Measurements from ENCODE around the gene ELP5.
A peak's percentile ranks its signal among the peaks of the same experiment; 100 is the strongest.

The ELP5 gene

GRCh38 chr17:7262935-7263800, 11.2 kb downstream of the ELP5 start:
- H3K27ac Mint-ChIP-seq: peak overlapping the region; percentile 30
- H3K4me1 Mint-ChIP-seq (ENCODE audit: low read depth): peaks cover 36% of the 10 kb centered on the region

GRCh38 chr17:7263801-7264078, 11.7 kb downstream of the ELP5 start:
- peaks cover 28% of the 10 kb centered on the region for H3K27me3 Mint-ChIP-seq
- DNase-seq: no peak
- H3K27ac Mint-ChIP-seq: no peak overlapping the region
- no peaks in the 10 kb centered on the region for H3K9me3 Mint-ChIP-seq
- no peak overlapping the region for H3K4me3 Mint-ChIP-seq
- H3K36me3 Mint-ChIP-seq (ENCODE audit: low read depth): peaks cover 14% of the 10 kb centered on the region
- peaks cover 36% of the 10 kb centered on the region for H3K4me1 Mint-ChIP-seq (ENCODE audit: low read depth)

More at GRCh38 chr17:7262935-7263800, 11.2 kb downstream of the ELP5 start:
- peak overlapping the region; percentile 59 for H3K4me3 Mint-ChIP-seq
- peaks cover 19% of the 10 kb centered on the region for H3K36me3 Mint-ChIP-seq (ENCODE audit: low read depth)
- no peaks in the 10 kb centered on the region for H3K9me3 Mint-ChIP-seq
- peaks cover 28% of the 10 kb centered on the region for H3K27me3 Mint-ChIP-seq
- peak; percentile 52 for DNase-seq

GRCh38 chr17:7266784-7267183, 14.8 kb downstream of the ELP5 start:
- DNase-seq: no peak
- Mint-ChIP-seq H3K9me3 (no peaks in the 10 kb centered on the region), H3K36me3 (ENCODE audit: low read depth) (no peaks in the 10 kb centered on the region), H3K4me1 (ENCODE audit: low read depth) (peaks cover 20% of the 10 kb centered on the region), H3K4me3 (no peak overlapping the region), H3K27ac (no peak overlapping the region), H3K27me3 (peaks cover 26% of the 10 kb centered on the region)

DNA sequence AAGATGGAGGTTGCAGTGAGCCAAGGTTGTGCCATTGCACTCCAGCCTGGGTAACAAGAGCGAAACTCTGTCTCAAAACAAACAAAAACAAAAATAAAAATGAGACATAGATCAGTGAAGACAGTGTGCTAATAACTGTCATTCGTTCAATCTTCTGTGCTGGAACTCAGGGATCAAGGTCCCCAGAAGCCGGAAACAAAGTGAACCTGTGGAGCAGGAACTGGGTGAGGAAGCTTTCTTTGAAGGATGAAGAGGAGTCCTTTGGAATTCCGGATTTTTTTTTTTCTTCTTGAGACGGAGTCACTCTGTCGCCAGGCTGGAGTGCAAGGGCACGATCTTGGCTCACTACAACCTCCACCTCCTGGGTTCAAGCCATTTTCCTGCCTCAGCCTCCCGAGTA, 27.4 kb downstream of the ELP5 start:
- Mint-ChIP-seq H3K36me3 (ENCODE audit: low read depth) (no peaks in the 10 kb centered on the region), H3K27ac (no peak overlapping the region), H3K4me1 (ENCODE audit: low read depth) (peaks cover 20% of the 10 kb centered on the region), H3K4me3 (no peak overlapping the region), H3K27me3 (peaks cover 24% of the 10 kb centered on the region), H3K9me3 (no peaks in the 10 kb centered on the region)
- no peak for DNase-seq

DNA sequence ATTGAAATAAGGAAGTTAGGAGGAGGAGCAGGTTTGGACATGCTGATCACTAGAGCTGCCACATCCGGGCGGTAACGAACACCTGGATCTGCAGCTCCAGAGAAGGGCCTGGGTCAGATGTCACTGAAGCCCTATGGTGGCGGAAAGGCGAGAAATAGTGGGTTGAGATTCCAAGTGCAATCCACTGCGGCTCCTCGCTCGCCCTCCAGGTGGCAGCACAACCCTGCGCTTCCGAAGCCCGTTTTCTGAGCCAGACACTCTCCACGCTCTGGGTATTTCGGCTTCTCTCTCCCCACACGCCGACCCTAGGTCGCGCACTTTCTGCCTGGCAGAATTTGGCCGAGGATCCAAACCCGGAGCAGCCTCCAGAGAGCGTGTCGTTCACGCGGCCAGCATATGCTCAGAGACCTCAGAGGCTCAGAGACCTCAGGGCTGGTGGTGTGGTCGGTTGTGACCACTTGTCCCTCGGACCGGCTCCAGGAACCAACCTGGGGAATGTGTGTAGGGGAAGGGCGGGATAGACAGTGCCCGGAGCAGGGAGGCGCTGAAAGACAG, 28.6 kb downstream of the ELP5 start:
- Mint-ChIP-seq H3K27ac (peak overlapping the region; percentile 79), H3K27me3 (peaks cover 24% of the 10 kb centered on the region), H3K9me3 (no peaks in the 10 kb centered on the region), H3K4me3 (peak overlapping the region; percentile 74), H3K36me3 (ENCODE audit: low read depth) (no peaks in the 10 kb centered on the region), H3K4me1 (ENCODE audit: low read depth) (peaks cover 20% of the 10 kb centered on the region)
- DNase-seq: peak; percentile 92

- Mint-ChIP-seq H3K27me3 (peaks cover 26% of the 10 kb centered on the region), H3K9me3 (no peaks in the 10 kb centered on the region), H3K4me3 (peak within 1 kb of the TSS; percentile 74), H3K27ac (peak within 1 kb of the TSS; percentile 79), H3K36me3 (ENCODE audit: low read depth) (no peaks in the 10 kb centered on the region), H3K4me1 (ENCODE audit: low read depth) (peaks cover 20% of the 10 kb centered on the region)
- peak; percentile 92 for DNase-seq
These were observed 29.3 kb downstream of the ELP5 start, which contains the start of gene SLC2A4 for GRCh38 chr17:7281074-7281952. Gene SLC2A4 (plus strand): TSS chr17:7281718. CDS start chr17:7281935, 217 bp downstream.

DNA sequence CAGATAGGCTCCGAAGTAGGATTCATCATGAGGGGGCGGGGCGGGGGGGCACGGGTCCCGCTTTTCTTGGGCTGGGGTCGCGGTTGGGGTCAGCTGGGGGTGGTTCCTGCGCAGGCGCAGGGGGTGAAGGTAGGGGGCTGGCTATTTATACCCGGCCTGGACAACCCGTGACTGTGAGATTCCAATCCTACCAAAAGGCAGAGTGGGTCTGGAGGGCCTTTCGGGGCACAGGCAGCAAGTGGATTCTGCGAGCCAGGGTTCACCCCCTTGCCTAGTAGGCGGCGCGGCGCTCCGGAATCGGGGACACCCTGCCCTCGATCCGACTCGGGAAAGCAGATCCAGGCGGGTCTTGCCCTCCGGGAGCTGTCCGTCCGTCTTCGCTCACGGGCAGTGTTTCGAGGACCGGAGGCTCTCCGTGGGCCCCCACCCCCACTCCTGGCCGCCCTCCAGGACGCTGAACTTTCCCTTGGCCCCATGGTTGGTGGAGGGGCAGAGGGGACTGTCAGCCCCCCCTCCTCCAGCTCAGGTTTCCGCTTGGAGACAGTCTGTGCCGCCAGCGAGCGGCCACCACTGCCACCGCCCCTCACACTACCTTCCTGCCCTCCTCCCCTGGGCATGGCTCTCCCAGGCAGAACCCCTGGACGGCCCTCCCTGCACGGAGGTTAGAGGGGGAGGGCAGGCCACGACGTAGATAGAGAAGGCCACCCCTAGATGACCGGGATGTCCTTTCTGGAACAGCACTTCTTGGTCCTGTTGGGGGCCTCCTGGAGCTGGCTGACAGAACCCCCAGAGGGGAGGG, 30.1 kb downstream of the ELP5 start:
- Mint-ChIP-seq H3K9me3 (no peaks in the 10 kb centered on the region), H3K4me1 (ENCODE audit: low read depth) (peaks cover 20% of the 10 kb centered on the region), H3K4me3 (peak overlapping the region; percentile 74), H3K27ac (no peak overlapping the region), H3K36me3 (ENCODE audit: low read depth) (no peaks in the 10 kb centered on the region), H3K27me3 (peaks cover 32% of the 10 kb centered on the region)
- DNase-seq: no peak

- no peaks in the 10 kb centered on the region for H3K9me3 Mint-ChIP-seq
- no peak overlapping the region for H3K4me3 Mint-ChIP-seq
- H3K36me3 Mint-ChIP-seq (ENCODE audit: low read depth): no peaks in the 10 kb centered on the region
- no peak for DNase-seq
- peaks cover 20% of the 10 kb centered on the region for H3K4me1 Mint-ChIP-seq (ENCODE audit: low read depth)
- peaks cover 32% of the 10 kb centered on the region for H3K27me3 Mint-ChIP-seq
- no peak overlapping the region for H3K27ac Mint-ChIP-seq
These were observed 30.8 kb downstream of the ELP5 start for GRCh38 chr17:7282752-7283321.

DNA sequence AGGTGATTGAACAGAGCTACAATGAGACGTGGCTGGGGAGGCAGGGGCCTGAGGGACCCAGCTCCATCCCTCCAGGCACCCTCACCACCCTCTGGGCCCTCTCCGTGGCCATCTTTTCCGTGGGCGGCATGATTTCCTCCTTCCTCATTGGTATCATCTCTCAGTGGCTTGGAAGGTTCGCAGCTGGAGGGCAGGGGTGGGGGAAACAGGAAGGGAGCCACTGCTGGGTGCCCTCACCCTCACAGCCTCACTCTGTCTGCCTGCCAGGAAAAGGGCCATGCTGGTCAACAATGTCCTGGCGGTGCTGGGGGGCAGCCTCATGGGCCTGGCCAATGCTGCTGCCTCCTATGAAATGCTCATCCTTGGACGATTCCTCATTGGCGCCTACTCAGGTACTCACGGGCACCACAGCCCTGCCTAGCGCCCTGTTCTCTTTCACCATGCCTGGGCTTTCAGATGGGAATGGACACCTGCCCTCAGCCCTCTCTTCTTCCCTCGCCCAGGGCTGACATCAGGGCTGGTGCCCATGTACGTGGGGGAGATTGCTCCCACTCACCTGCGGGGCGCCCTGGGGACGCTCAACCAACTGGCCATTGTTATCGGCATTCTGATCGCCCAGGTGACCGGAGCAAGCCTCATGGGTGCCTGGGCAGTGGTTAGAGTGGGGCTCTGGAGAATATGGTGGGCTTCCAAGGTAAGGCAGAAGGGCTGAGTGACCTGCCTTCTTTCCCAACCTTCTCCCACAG, 31.6 kb downstream of the ELP5 start:
- peaks cover 34% of the 10 kb centered on the region for H3K27me3 Mint-ChIP-seq

DNA sequence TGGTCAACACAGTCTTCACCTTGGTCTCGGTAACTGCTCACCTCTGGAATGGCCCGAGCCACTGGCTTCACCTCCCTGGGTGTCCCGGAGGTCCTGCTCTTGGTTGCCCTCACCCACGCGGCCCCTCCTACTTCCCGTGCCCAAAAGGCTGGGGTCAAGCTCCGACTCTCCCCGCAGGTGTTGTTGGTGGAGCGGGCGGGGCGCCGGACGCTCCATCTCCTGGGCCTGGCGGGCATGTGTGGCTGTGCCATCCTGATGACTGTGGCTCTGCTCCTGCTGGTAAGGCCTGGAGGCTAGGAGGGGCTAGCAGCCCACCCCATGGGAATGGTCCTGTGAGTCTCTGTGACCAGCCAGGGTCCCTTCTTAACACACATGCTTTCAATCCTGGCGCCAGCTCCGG, 32.9 kb downstream of the ELP5 start:
- no peak overlapping the region for H3K4me3 Mint-ChIP-seq
- H3K27me3 Mint-ChIP-seq: peaks cover 34% of the 10 kb centered on the region
- H3K27ac Mint-ChIP-seq: no peak overlapping the region
- DNase-seq: no peak
- H3K9me3 Mint-ChIP-seq: no peaks in the 10 kb centered on the region
- peaks cover 20% of the 10 kb centered on the region for H3K4me1 Mint-ChIP-seq (ENCODE audit: low read depth)
- H3K36me3 Mint-ChIP-seq (ENCODE audit: low read depth): no peaks in the 10 kb centered on the region

More for the DNA sequence above, 31.6 kb downstream of the ELP5 start:
- H3K4me1 Mint-ChIP-seq (ENCODE audit: low read depth): peaks cover 20% of the 10 kb centered on the region
- DNase-seq: no peak
- H3K4me3 Mint-ChIP-seq: no peak overlapping the region
- no peak overlapping the region for H3K27ac Mint-ChIP-seq
- H3K9me3 Mint-ChIP-seq: no peaks in the 10 kb centered on the region
- no peaks in the 10 kb centered on the region for H3K36me3 Mint-ChIP-seq (ENCODE audit: low read depth)

DNA sequence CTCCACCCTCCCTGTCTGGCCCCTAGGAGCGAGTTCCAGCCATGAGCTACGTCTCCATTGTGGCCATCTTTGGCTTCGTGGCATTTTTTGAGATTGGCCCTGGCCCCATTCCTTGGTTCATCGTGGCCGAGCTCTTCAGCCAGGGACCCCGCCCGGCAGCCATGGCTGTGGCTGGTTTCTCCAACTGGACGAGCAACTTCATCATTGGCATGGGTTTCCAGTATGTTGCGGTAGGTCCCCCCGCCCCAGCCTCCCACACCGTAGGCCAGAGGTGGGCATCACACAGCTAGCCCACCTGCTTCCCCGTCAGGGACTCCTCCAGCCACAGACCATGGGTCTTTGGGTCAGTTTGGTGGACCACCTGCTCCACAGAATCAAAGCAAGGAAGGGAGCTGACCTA, 33.7 kb downstream of the ELP5 start:
- Mint-ChIP-seq H3K36me3 (ENCODE audit: low read depth) (no peaks in the 10 kb centered on the region), H3K27ac (no peak overlapping the region), H3K4me3 (no peak overlapping the region), H3K4me1 (ENCODE audit: low read depth) (peaks cover 16% of the 10 kb centered on the region), H3K27me3 (peaks cover 37% of the 10 kb centered on the region), H3K9me3 (no peaks in the 10 kb centered on the region)
- DNase-seq: no peak

GRCh38 chr17:7289256-7290032, 37.4 kb downstream of the ELP5 start:
- no peak overlapping the region for H3K27ac Mint-ChIP-seq
- no peaks in the 10 kb centered on the region for H3K36me3 Mint-ChIP-seq (ENCODE audit: low read depth)
- peaks cover 29% of the 10 kb centered on the region for H3K27me3 Mint-ChIP-seq
- H3K4me1 Mint-ChIP-seq (ENCODE audit: low read depth): peaks cover 3% of the 10 kb centered on the region
- DNase-seq: no peak
- no peaks in the 10 kb centered on the region for H3K9me3 Mint-ChIP-seq
- no peak overlapping the region for H3K4me3 Mint-ChIP-seq

DNA sequence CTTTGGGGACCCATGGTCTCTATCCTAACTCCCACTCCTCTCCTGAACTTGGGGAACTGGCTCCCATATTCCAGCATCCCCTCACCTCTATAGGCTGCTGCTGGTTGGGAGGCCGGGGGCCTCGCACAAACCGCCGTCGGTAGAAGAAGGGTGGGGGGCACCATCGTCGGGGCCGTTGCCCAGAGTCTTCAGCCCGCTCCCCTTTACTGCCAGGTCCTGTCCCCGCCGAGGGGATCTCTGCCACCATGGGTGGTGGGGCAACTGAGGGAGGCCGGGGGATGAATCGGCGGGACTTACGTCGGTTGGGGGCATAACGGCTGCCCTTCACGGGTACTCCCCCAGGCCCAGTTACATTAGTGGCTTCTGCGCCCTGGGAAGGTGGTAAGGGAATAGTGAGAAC, 38.2 kb downstream of the ELP5 start:
- Mint-ChIP-seq H3K36me3 (ENCODE audit: low read depth) (no peaks in the 10 kb centered on the region), H3K4me1 (ENCODE audit: low read depth) (peaks cover 7% of the 10 kb centered on the region), H3K9me3 (no peaks in the 10 kb centered on the region), H3K27ac (no peak overlapping the region), H3K4me3 (no peak overlapping the region), H3K27me3 (peaks cover 32% of the 10 kb centered on the region)
- no peak for DNase-seq
